HAP-1 (cell line): ENCODE measurements around the gene PIGH.
"Not testable (repeated sequence)": the region's sequence is repeated elsewhere in the genome, so short reads cannot be mapped to it uniquely, and the experiment has no call there.

Source experiments
- DNase-seq, 2 experiments: peaks; one replicate each; pipeline ENCODE4 v3.0.0-alpha.2; 2016 to 2020; ENCODE audit warnings: low spot score in 2 of 2
- H3K27me3 ChIP-seq: fragments of 250-450 bp; sonication (Bioruptor Pico); 2 replicates; pipeline ENCODE4 v1.5.1; 2020; ENCODE audit warnings: low read depth, mild to moderate bottlenecking, moderate library complexity
- H3K36me3 ChIP-seq: fragments of 250-450 bp; sonication (Bioruptor Pico); replicated peaks from 2 replicates; pipeline ENCODE4 v1.5.1; 2020; ENCODE audit warnings: mild to moderate bottlenecking
- H3K4me1 ChIP-seq: fragments of 250-450 bp; sonication (Bioruptor Pico); 2 replicates; pipeline ENCODE4 v1.5.1; 2020; ENCODE audit warnings: mild to moderate bottlenecking
- H3K4me3 ChIP-seq: fragments of 250-450 bp; sonication (Bioruptor Pico); 2 replicates; pipeline ENCODE4 v1.5.1; 2020; ENCODE audit warnings: mild to moderate bottlenecking, moderate library complexity
- H3K9me3 ChIP-seq: fragments of 250-450 bp; sonication (Bioruptor Pico); 2 replicates; pipeline ENCODE4 v1.5.1; 2020; ENCODE audit warnings: mild to moderate bottlenecking, moderate library complexity
- in situ Hi-C: fragments of 300-500 bp; cut with MboI; formaldehyde crosslinking; loops from 3 replicates; pipeline ENCODE4 v1.14.3; 2020; ENCODE audit warnings: low sequenced_read_pairs, inconsistent platforms, mixed read lengths

The PIGH gene

GRCh38 chr14:67547224-67547780 is 52.8 kb downstream of the PIGH start:
- no peak overlapping the region for H3K4me3 ChIP-seq
- in situ Hi-C loops, result no loop called here
- H3K36me3 ChIP-seq, result no peaks in the 10 kb centered on the region
- no peaks in the 10 kb centered on the region; the same call in 1 of the 2 replicates for H3K9me3 ChIP-seq
- H3K27me3 ChIP-seq, result no peaks in the 10 kb centered on the region
- H3K4me1 ChIP-seq, result no peaks in the 10 kb centered on the region
- DNase-seq, result no peak

DNA sequence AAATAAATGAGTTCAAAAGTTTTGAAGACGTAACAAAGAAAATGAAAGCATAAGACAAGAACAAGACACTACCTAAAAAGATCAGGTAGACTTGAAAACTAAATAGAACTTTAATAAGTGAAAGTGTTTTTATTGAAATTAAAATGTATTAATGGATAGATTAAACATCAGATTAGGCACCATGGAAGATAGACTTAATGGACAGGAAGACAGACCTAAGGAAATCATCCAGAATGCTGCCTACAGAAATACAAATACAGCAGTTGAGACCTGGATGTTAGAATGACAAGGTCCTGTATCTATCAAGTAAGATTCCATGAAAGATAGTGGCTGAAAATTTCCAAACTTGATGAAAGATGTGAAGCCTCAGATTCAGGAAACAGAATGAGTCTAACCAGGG is 55.5 kb downstream of the PIGH start:
- no peak overlapping the region for H3K4me3 ChIP-seq
- H3K9me3 ChIP-seq, result no peaks in the 10 kb centered on the region; the same call in 1 of the 2 replicates
- no peaks in the 10 kb centered on the region for H3K27me3 ChIP-seq
- H3K4me1 ChIP-seq, result peaks cover 8% of the 10 kb centered on the region
- no peak for DNase-seq
- H3K36me3 ChIP-seq, result no peaks in the 10 kb centered on the region
- in situ Hi-C loops, result no loop called here

DNA sequence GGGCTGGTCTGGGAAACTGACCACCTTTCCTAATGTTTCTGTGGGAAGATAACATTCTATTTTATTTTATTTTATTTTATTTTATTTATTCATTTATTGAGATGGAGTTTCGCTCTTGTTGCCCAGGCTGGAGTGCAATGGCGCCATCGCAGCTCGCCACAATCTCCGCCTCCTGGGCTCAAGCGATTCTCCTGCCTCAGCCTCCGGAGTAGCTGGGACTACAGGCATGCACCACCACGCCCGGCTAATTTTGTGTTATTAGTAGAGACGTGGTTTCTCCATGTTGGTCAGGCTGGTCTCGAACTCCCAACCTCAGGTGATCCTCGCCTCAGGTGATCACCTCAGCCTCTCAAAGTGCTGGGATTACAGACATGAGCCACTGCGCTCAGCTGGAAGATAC is 57.4 kb downstream of the PIGH start:
- DNase-seq, H3K36me3 ChIP-seq, H3K9me3 ChIP-seq, H3K4me3 ChIP-seq, in situ Hi-C loops, H3K27me3 ChIP-seq: not testable (repeated sequence)
- H3K4me1 ChIP-seq, result peaks cover 19% of the 10 kb centered on the region

DNA sequence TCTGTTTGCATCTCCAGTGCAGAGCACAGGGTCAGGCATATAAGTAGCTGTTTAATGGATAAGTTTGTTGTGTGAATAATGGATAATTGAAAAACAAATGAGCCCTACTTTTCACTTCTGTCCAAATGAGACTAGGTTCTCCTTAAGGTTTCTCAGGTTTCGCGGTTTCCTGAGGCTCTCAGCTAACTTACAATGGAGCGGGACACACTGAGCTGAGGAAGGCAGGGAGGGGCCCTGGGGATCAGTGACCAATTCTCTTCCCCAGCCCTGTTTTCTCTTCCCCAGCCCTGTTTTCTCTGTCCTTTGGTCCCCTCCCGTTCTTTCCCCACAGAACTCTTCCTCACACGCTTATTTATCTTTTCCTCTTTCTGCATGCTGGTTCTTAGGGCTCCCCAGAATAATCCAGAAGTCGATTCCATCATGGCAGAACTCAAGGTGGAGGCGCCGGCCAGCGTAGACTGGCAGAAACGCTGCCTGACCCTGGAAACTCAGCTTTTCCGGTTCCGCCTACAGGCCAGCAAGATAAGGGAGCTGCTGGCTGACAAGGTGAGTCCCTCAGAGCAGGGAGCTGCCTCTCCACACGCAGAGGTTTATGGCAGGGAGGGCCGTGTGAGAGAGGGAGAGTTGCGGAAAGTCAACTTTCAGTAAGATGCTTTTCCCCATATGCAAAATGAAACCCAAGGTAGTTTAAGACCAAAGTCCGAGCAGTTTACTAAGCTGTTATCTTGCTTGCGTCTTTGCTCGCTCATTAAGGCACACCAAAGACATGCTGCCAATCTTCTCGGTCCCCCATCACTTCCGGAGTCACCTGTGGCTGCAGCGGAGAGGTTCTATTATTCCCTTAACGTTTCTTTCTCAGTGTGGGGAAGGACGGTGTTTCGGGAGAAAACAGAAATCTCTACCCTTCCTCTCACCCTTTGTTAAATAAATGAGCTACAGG is 58.4 kb downstream of the PIGH start:
- Histone ChIP-seq H3K4me3 (no peak overlapping the region), H3K4me1 (peaks cover 19% of the 10 kb centered on the region), H3K36me3 (no peaks in the 10 kb centered on the region), H3K27me3 (no peaks in the 10 kb centered on the region), H3K9me3 (no peaks in the 10 kb centered on the region; the same call in 1 of the 2 replicates)
- in situ Hi-C loops, result no loop called here
- no peak for DNase-seq
